Spleen (tissue), 11 donors: ENCODE results near the gene CLDN18. TPM values are rescaled to one million over a fixed set of nuclear protein-coding genes. Genes with fewer than 3 reads are reported as not detected.

Experiments used
- DNase-seq: peaks from one replicate; pipeline ENCODE4 v3.0.0-alpha.2; 2020
- H3K27ac ChIP-seq, 8 donors: fragments of 200-600 bp; sonication (generic) in 7 of 8; 1 replicate in 4 of 8; 2 replicates in 4 of 8; pipeline versions ENCODE4 v1.5.0 to v1.8.0; 2016 to 2021; ENCODE audit warnings: inconsistent platforms in 4 of 8, mild to moderate bottlenecking in 4 of 8, moderate library complexity in 1 of 8
- H3K27me3 ChIP-seq, 7 donors: fragments of 200-600 bp; sonication (generic) in 6 of 7; replicated peaks in 1 of 7; 1 replicate in 4 of 7; 2 replicates in 3 of 7; pipeline versions ENCODE4 v1.5.0 to v1.8.0; 2016 to 2021; ENCODE audit warnings: inconsistent platforms in 3 of 7, mild to moderate bottlenecking in 1 of 7
- H3K36me3 ChIP-seq, 6 donors: fragments of 200-600 bp; sonication (generic) in 5 of 6; 1 replicate in 4 of 6; 2 replicates in 2 of 6; pipeline versions ENCODE4 v1.5.0 to v1.8.0; 2016 to 2021; ENCODE audit warnings: inconsistent platforms in 2 of 6
- H3K4me1 ChIP-seq, 6 donors: fragments of 200-600 bp; sonication (generic) in 5 of 6; 1 replicate in 3 of 6; 2 replicates in 3 of 6; pipeline versions ENCODE4 v1.5.0 to v1.8.0; 2016 to 2021; ENCODE audit warnings: inconsistent platforms in 3 of 6
- H3K4me3 ChIP-seq, 8 donors: fragments of 200-600 bp; sonication (generic) in 7 of 8; 1 replicate in 4 of 8; 2 replicates in 4 of 8; pipeline versions ENCODE4 v1.5.0 to v1.8.0; 2016 to 2021; ENCODE audit warnings: inconsistent platforms in 4 of 8, mild to moderate bottlenecking in 4 of 8, moderate library complexity in 2 of 8
- H3K9me3 ChIP-seq, 8 donors: fragments of 200-600 bp; sonication (generic) in 7 of 8; 1 replicate in 4 of 8; 2 replicates in 4 of 8; pipeline versions ENCODE4 v1.5.0 to v1.8.0; 2016 to 2021; ENCODE audit warnings: inconsistent platforms in 4 of 8
- CTCF ChIP-seq, 11 experiments: fragments of 200-600 bp in 7 of 11; fragments of 450-650 bp in 4 of 11; sonication (generic) in 4 of 11; IDR thresholded peaks in 8 of 11; conservative IDR thresholded peaks in 3 of 11; 1 replicate in 7 of 11; 2 replicates in 4 of 11; pipeline versions ENCODE4 v1.4.0 to v1.8.0; 2016 to 2021; ENCODE audit warnings: antibody characterized with exemption in 11 of 11, inconsistent platforms in 4 of 11, mild to moderate bottlenecking in 1 of 11
- POLR2A ChIP-seq, 3 donors: fragments of 450-650 bp; IDR thresholded peaks; one replicate each; pipeline ENCODE4 v1.5.1; 2017; ENCODE audit warnings: antibody characterized with exemption in 3 of 3, mild to moderate bottlenecking in 1 of 3
- POLR2AphosphoS5 ChIP-seq, 3 donors: sonication (generic); formaldehyde crosslinking; IDR thresholded peaks; one replicate each; pipeline ENCODE4 v1.5.1; 2017; ENCODE audit warnings: antibody characterized with exemption in 3 of 3
- WGBS, 5 donors: extraction: QIAGEN DNeasy Blood & Tissue Kit in 3 of 5; methylation state at CpG; one replicate each; pipeline versions ENCODE4 v1.1.5 to v1.1.7; 2013 to 2018; 5-methylcytosine and 5-hydroxymethylcytosine counted together
- intact Hi-C: fragments of 100-400 bp; cut with DNase I; formaldehyde crosslinking; loops from one replicate; pipeline ENCODE4 v1.15.0; 2023; ENCODE audit warnings: low total_unique reads
- polyA plus RNA-seq, 3 donors: library from polyadenylated mRNA; stranded (reverse); fragments of 200-250 nt; gene quantifications; one replicate each; pipeline ENCODE4 v1.2.1, GENCODE V29; 2013
- total RNA-seq, 7 donors: library from RNA; depleted of rRNA in 3 of 7; stranded (reverse); fragments of >200 nt in 3 of 7; fragmentation: NEBNext Ultra II Directional in 4 of 7; extraction: Animal tissue kit (Norgen Biotek cat#: 25700) in 4 of 7; gene quantifications; one replicate each; pipeline versions ENCODE4 v1.1.0 to v1.2.1, GENCODE V29; 2016 to 2021
- donor health status: healthy with polysubstance abuse.
- donor health status: DM: no; HTN: no; CAD: no; lungs with moderate emphysema.
- donor health status: DM: no; HTN: no; CAD: no.
- donor health status: Bipolar disorder and iron deficiency.
- donor health status: healthy.
- donor health status: DM: no; HTN: no; CAD: no.
- donor health status: DM: yes; HTN: yes; CAD: no.

CLDN18 gene
- total and polyA plus RNA-seq, 10 donors: not detected

DNA sequence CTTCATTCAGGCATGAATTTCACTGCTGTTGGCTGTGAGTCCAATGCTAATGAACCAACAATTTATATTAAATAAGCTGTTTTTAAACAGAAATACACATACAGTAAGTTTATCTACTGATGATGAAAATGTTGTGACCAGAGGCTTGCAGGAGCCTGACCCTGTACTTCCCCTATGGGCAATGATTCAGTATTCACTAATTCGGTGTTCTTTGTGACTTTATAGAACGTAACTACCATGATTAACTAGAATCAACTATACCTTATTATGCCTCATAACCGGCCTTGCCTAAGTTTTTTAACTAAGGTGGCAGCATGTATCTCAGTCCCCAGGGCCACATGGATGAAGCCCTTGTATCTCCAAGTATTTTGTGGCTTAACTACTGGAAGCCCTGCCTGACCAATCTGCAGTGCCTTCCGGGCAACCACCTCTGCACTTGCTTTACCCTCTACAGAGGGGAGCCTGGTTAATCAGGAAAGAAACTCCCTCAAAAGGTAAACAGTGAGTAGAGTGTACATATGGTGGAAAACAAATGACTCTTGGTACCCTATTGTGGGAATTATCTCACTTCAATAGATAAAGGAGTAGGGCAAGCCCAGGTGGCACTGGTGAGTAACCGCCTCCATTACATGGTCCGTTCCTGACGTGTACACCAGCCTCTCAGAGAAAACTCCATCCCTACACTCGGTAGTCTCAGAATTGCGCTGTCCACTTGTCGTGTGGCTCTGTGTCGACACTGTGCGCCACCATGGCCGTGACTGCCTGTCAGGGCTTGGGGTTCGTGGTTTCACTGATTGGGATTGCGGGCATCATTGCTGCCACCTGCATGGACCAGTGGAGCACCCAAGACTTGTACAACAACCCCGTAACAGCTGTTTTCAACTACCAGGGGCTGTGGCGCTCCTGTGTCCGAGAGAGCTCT is 11.6 kb upstream of the CLDN18 start:
- no peak for TF ChIP-seq POLR2A (IDR thresholded peaks at IDR 0.05)
- no peak for TF ChIP-seq CTCF (IDR thresholded peaks at IDR 0.05 in 8 of 11, conservative IDR thresholded peaks at IDR 0.05 in 3 of 11)
- no peak for TF ChIP-seq POLR2AphosphoS5 (IDR thresholded peaks at IDR 0.05)
- intact Hi-C loops: no loop called here
- no peak overlapping the region for H3K27ac ChIP-seq
- DNase-seq: no peak
- 87 to 95% (median 92%) methylated on average over 14 to 18 of the region's 18 CpGs for WGBS, 5 donors
- H3K9me3 ChIP-seq: peaks cover 0 to 24% (median 22%) of the 10 kb centered on the region in 8 donors
- H3K27me3 ChIP-seq: peaks cover 0 to 23% (median 0%) of the 10 kb centered on the region in 7 donors
- H3K36me3 ChIP-seq: no peaks in the 10 kb centered on the region
- H3K4me1 ChIP-seq: no peaks in the 10 kb centered on the region
- H3K4me3 ChIP-seq: no peak overlapping the region

DNA sequence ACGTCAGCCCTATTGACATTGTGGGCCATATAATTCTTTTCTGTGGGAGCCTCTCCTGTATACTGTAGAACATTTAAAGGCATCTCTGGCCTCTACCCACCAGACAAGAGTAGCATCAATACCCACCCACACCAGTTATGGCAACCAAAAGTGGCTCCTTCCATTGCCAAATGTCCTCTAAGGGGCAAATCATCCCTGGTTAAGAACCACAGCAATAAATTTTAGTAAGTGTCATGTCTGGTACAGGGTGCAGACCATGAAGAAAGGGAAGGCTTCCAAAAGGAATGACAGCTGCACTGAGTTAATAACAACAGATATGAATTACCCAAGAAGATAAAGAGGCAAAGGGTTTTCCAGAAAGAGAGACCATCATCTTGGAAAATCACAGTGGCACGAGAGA is 6.9 kb upstream of the CLDN18 start:
- DNase-seq: no peak
- Histone ChIP-seq H3K27me3 (peaks cover 0 to 12% (median 0%) of the 10 kb centered on the region in 7 donors), H3K4me3 (no peak overlapping the region), H3K9me3 (no peaks in the 10 kb centered on the region), H3K27ac (no peak overlapping the region), H3K4me1 (no peaks in the 10 kb centered on the region), H3K36me3 (no peaks in the 10 kb centered on the region)
- intact Hi-C loops: no loop called here
- WGBS, 5 donors: 76 to 88% (median 83%) methylated on average over 2 of the region's 2 CpGs
- no peak for TF ChIP-seq POLR2A (IDR thresholded peaks at IDR 0.05)
- TF ChIP-seq CTCF (IDR thresholded peaks at IDR 0.05 in 8 of 11, conservative IDR thresholded peaks at IDR 0.05 in 3 of 11): no peak
- no peak for TF ChIP-seq POLR2AphosphoS5 (IDR thresholded peaks at IDR 0.05)

DNA sequence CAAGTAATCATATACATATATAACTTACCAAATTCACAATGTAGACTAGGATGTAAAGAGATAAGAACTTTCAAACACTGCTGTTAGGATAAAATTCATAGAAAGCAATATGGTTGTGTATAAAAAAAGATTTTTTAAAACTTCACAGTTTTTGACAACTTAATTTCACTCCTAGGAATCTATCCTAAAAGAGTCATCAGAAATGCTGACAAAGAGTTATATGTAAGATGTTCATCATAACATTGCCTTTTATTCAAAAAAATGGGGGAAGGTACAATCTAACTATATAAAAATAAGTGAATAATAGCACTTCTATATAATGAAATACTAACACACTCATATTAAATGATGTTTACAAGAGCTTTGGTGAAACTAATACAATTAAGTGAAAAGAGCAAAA is 4.3 kb upstream of the CLDN18 start:
- DNase-seq: no peak
- Histone ChIP-seq H3K9me3 (no peaks in the 10 kb centered on the region), H3K27me3 (no peaks in the 10 kb centered on the region), H3K36me3 (peaks cover 0 to 12% (median 0%) of the 10 kb centered on the region in 6 donors), H3K27ac (no peak overlapping the region), H3K4me3 (no peak overlapping the region), H3K4me1 (no peaks in the 10 kb centered on the region)
- TF ChIP-seq POLR2A (IDR thresholded peaks at IDR 0.05) (no peak), POLR2AphosphoS5 (IDR thresholded peaks at IDR 0.05) (no peak), CTCF (IDR thresholded peaks at IDR 0.05 in 8 of 11, conservative IDR thresholded peaks at IDR 0.05 in 3 of 11) (no peak)
- intact Hi-C loops: no loop called here

GRCh38 chr3:138007898-138008297 is 2.1 kb upstream of the CLDN18 start:
- no peak for DNase-seq
- no peak overlapping the region for H3K27ac ChIP-seq
- TF ChIP-seq POLR2A (IDR thresholded peaks at IDR 0.05): no peak
- TF ChIP-seq POLR2AphosphoS5 (IDR thresholded peaks at IDR 0.05): no peak
- no peak for TF ChIP-seq CTCF (IDR thresholded peaks at IDR 0.05 in 8 of 11, conservative IDR thresholded peaks at IDR 0.05 in 3 of 11)
- no peaks in the 10 kb centered on the region for H3K9me3 ChIP-seq
- intact Hi-C loops: no loop called here
- H3K27me3 ChIP-seq: no peaks in the 10 kb centered on the region
- no peaks in the 10 kb centered on the region for H3K4me1 ChIP-seq
- peaks cover 0 to 12% (median 0%) of the 10 kb centered on the region in 6 donors for H3K36me3 ChIP-seq
- no peak overlapping the region for H3K4me3 ChIP-seq
- WGBS, 5 donors: 54 to 86% (median 63%) methylated on average over 1 of the region's 1 CpG
